K562 (cell line): Measurements from ENCODE around the gene SERPIND1. TPM values are rescaled to one million over a fixed set of nuclear protein-coding genes. Genes with fewer than 3 reads are reported as not detected.

Experiments
- ATF3 ChIP-seq, 2 experiments: fragments of 450-650 bp in 1 of 2; sonication (generic) in 1 of 2; formaldehyde crosslinking in 1 of 2; IDR thresholded peaks in 1 of 2; conservative IDR thresholded peaks in 1 of 2; 2 replicates each; pipeline versions ENCODE4 v1.6.1 to v1.8.1; 2016 to 2023; ENCODE audit warnings: mild to moderate bottlenecking in 2 of 2, moderate library complexity in 2 of 2, inconsistent platforms in 1 of 2, missing genetic modification reagents in 1 of 2
- CHD2 ChIP-seq: IDR thresholded peaks from 2 replicates; pipeline ENCODE4 v1.6.1; 2011; ENCODE audit warnings: low read depth, low read length
- EZH2 ChIP-seq: IDR thresholded peaks from 2 replicates; pipeline ENCODE4 v1.6.1; 2012; ENCODE audit warnings: low read depth, mild to moderate bottlenecking, inconsistent platforms, low read length, borderline replicate concordance
- FOXA3 ChIP-seq, 2 experiments: fragments of 450-650 bp in 1 of 2; sonication (generic) in 1 of 2; formaldehyde crosslinking; IDR thresholded peaks in 1 of 2; conservative IDR thresholded peaks in 1 of 2; 2 replicates each; pipeline versions ENCODE4 v1.4.0 to v1.8.0; 2020 to 2022; ENCODE audit warnings: mild to moderate bottlenecking in 2 of 2, missing genetic modification reagents in 1 of 2
- GABPA ChIP-seq: fragments of 200-800 bp; sonication (Bioruptor generic); conservative IDR thresholded peaks from 2 replicates; pipeline ENCODE4 v1.6.1; 2016; ENCODE audit warnings: low read depth, missing genetic modification characterization, missing compliant biosample characterization
- HCFC1 ChIP-seq: IDR thresholded peaks from 2 replicates; pipeline ENCODE4 v1.6.1; 2012; ENCODE audit warnings: low read depth, low read length, improper control_type of control experiment
- KLF10 ChIP-seq: fragments of 250-450 bp; sonication (Bioruptor Pico); IDR thresholded peaks from 2 replicates; pipeline ENCODE4 v1.6.1; 2021; ENCODE audit warnings: matching md5 sums
- MAFF ChIP-seq: IDR thresholded peaks from 2 replicates; pipeline ENCODE4 v1.6.1; 2012; ENCODE audit warnings: low read length, improper control_type of control experiment
- MXI1 ChIP-seq: IDR thresholded peaks from 2 replicates; pipeline ENCODE4 v1.6.1; 2011; ENCODE audit warnings: low read depth, mild to moderate bottlenecking, improper control_type of control experiment, low read length
- MYC ChIP-seq, 2 experiments: fragments of 250-450 bp in 1 of 2; sonication (Bioruptor Pico) in 1 of 2; IDR thresholded peaks; 2 replicates each; pipeline versions ENCODE4 v1.5.1 to v1.6.1; 2012 to 2021; ENCODE audit warnings: low read depth in 2 of 2, borderline replicate concordance in 1 of 2, improper control_type of control experiment in 1 of 2, low read length in 1 of 2, mild to moderate bottlenecking in 1 of 2, moderate library complexity in 1 of 2
- RUNX1 ChIP-seq: sonication (generic); IDR thresholded peaks from 2 replicates; pipeline ENCODE4 v1.6.1; 2016; ENCODE audit warnings: antibody characterized with exemption, low read depth
- SAP30 ChIP-seq: fragments of 200-600 bp; sonication (generic); IDR thresholded peaks from 2 replicates; pipeline ENCODE4 v1.6.1; 2012; ENCODE audit warnings: borderline replicate concordance, low read depth, mild to moderate bottlenecking, moderate library complexity, low read length, control low read depth, inconsistent platforms; ENCODE audit not compliant: insufficient read depth, poor library complexity, severe bottlenecking
- SMAD3 ChIP-seq: fragments of 450-650 bp; formaldehyde crosslinking; conservative IDR thresholded peaks from 2 replicates; pipeline ENCODE4 v1.4.0; 2020; ENCODE audit warnings: mild to moderate bottlenecking
- STAT6 ChIP-seq: sonication (generic); formaldehyde crosslinking; IDR thresholded peaks from 2 replicates; pipeline ENCODE4 v1.8.1; 2023; ENCODE audit warnings: mild to moderate bottlenecking, missing genetic modification reagents
- TGIF2 ChIP-seq: sonication (generic); formaldehyde crosslinking; IDR thresholded peaks from 2 replicates; pipeline ENCODE4 v1.8.1; 2022; ENCODE audit warnings: mild to moderate bottlenecking, missing genetic modification reagents, moderate library complexity
- ZNF707 ChIP-seq: fragments of 250-450 bp; sonication (Bioruptor Pico); conservative IDR thresholded peaks from 2 replicates; pipeline ENCODE4 v1.8.0; 2022; ENCODE audit warnings: inconsistent platforms, mild to moderate bottlenecking, moderate library complexity
- polyA plus RNA-seq, 8 experiments: library from polyadenylated mRNA; depleted of rRNA in 4 of 8; stranded (reverse) in 5 of 8; unstranded in 3 of 8; fragments of >200 nt; fragmentation: Nextera tagmentation in 2 of 8; fragmentation: Illumina TruSeq in 1 of 8; extraction: Ambion mirVana in 2 of 8; extraction: Trizol in 1 of 8; gene quantifications; 2 replicates each; pipeline versions ENCODE4 v1.2.1 to v1.2.3, GENCODE V29; 2011 to 2014; ENCODE audit warnings: inconsistent platforms in 1 of 8, missing spikeins in 1 of 8
- total RNA-seq, 7 experiments: library from RNA; depleted of rRNA in 6 of 7; stranded (reverse); fragments of >200 nt in 6 of 7; fragmentation: Illumina TruSeq in 2 of 7; extraction: Trizol in 2 of 7; gene quantifications; 2 replicates each; pipeline versions ENCODE4 v1.2.1 to v1.2.3, GENCODE V29; 2011 to 2021; ENCODE audit warnings: low replicate concordance in 1 of 7
- TF ChIP-seq, protein P1 (sequence below), 2 experiments: fragments of 450-650 bp; conservative IDR thresholded peaks; 2 replicates each; pipeline ENCODE4 v1.6.1; 2017; ENCODE audit warnings: mild to moderate bottlenecking in 2 of 2, moderate library complexity in 2 of 2
- TF ChIP-seq, protein P2 (sequence below): fragments of 250-450 bp; sonication (Bioruptor Pico); IDR thresholded peaks from 2 replicates; pipeline ENCODE4 v1.9.0; 2021; ENCODE audit warnings: mild to moderate bottlenecking, inconsistent platforms

SERPIND1 gene
- total and polyA plus RNA-seq, 9 of the 15 experiments (the other 6 are each of a cell fraction or from before 2014, with no cell fraction given), result 0.04 to 0.11 (median 0.09) TPM; not detected in 6

- TF ChIP-seq ATF3 (IDR thresholded peaks at IDR 0.05) (no peak), ATF3 (CRISPR knock-in tag; conservative IDR thresholded peaks at IDR 0.05) (peak; percentile 100), CHD2 (no peak), MXI1 (peak; percentile 86), MYC (IDR thresholded peaks at IDR 0.05; ENCODE audit: low read depth, low read length) (peak; percentile 96), MYC (CRISPR knock-in tag; IDR thresholded peaks at IDR 0.05; ENCODE audit: borderline replicate concordance, low read depth) (peak; percentile 78; the same call in 1 of the 2 replicates), MAFF (peak; percentile 92), ZNF707 (no peak), FOXA3 (CRISPR knock-in tag; conservative IDR thresholded peaks at IDR 0.05 in 1 of 2, IDR thresholded peaks at IDR 0.05 in 1 of 2) (peak in 1 of 2 experiments; percentile 100; a peak in 2 of 4 replicates), KLF10 (CRISPR knock-in tag) (no peak), HCFC1 (peak; percentile 23; the same call in 1 of the 2 replicates), SMAD3 (peak; percentile 96), TGIF2 (CRISPR knock-in tag) (no peak), STAT6 (peak; percentile 96), RUNX1 (no peak), EZH2 (peak; percentile 48; the same call in 1 of the 2 replicates), SAP30 (peak; percentile 70), GABPA (tag) (no peak)
- TF ChIP-seq, protein P1, sequence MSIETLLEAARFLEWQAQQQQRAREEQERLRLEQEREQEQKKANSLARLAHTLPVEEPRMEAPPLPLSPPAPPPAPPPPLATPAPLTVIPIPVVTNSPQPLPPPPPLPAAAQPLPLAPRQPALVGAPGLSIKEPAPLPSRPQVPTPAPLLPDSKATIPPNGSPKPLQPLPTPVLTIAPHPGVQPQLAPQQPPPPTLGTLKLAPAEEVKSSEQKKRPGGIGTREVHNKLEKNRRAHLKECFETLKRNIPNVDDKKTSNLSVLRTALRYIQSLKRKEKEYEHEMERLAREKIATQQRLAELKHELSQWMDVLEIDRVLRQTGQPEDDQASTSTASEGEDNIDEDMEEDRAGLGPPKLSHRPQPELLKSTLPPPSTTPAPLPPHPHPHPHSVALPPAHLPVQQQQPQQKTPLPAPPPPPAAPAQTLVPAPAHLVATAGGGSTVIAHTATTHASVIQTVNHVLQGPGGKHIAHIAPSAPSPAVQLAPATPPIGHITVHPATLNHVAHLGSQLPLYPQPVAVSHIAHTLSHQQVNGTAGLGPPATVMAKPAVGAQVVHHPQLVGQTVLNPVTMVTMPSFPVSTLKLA (conservative IDR thresholded peaks at IDR 0.05), result no peak
- TF ChIP-seq, protein P2, sequence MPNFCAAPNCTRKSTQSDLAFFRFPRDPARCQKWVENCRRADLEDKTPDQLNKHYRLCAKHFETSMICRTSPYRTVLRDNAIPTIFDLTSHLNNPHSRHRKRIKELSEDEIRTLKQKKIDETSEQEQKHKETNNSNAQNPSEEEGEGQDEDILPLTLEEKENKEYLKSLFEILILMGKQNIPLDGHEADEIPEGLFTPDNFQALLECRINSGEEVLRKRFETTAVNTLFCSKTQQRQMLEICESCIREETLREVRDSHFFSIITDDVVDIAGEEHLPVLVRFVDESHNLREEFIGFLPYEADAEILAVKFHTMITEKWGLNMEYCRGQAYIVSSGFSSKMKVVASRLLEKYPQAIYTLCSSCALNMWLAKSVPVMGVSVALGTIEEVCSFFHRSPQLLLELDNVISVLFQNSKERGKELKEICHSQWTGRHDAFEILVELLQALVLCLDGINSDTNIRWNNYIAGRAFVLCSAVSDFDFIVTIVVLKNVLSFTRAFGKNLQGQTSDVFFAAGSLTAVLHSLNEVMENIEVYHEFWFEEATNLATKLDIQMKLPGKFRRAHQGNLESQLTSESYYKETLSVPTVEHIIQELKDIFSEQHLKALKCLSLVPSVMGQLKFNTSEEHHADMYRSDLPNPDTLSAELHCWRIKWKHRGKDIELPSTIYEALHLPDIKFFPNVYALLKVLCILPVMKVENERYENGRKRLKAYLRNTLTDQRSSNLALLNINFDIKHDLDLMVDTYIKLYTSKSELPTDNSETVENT (CRISPR knock-in tag), result peak; percentile 10; the same call in 1 of the 2 replicates
Observed at GRCh38 chr22:20777420-20778177, 3.7 kb downstream of the SERPIND1 start (continued).
